H9 (cell line): ENCODE results near the gene MAD1L1. TPM values are rescaled to one million over a fixed set of nuclear protein-coding genes. Genes with fewer than 3 reads are reported as not detected.

ENCODE experiments used
- DNase-seq: peaks from one replicate; pipeline ENCODE4 v3.0.0-alpha.2; 2017
- H2AFZ ChIP-seq: one replicate; pipeline ENCODE4 v1.6.1; 2013; ENCODE audit warnings: mild to moderate bottlenecking, low read length, control low read depth, moderate library complexity
- H2AK5ac ChIP-seq: 2 replicates; pipeline ENCODE4 v1.6.1; 2013; ENCODE audit warnings: low read length, control low read depth, mixed read lengths; ENCODE audit not compliant: insufficient read length
- H2BK120ac ChIP-seq: one replicate; pipeline ENCODE4 v1.6.1; 2013; ENCODE audit warnings: low read depth, mild to moderate bottlenecking, low read length, control low read depth, inconsistent platforms; ENCODE audit not compliant: poor library complexity, severe bottlenecking
- H2BK12ac ChIP-seq: 2 replicates; pipeline ENCODE4 v1.6.1; 2013; ENCODE audit warnings: low read length, control low read depth, mixed read lengths, low read depth; ENCODE audit not compliant: insufficient read length
- H2BK15ac ChIP-seq: 2 replicates; pipeline ENCODE4 v1.6.1; 2013; ENCODE audit warnings: low read depth, low read length, control low read depth
- H2BK20ac ChIP-seq: one replicate; pipeline ENCODE4 v1.6.1; 2013; ENCODE audit warnings: low read depth, mild to moderate bottlenecking, low read length, control low read depth, inconsistent platforms; ENCODE audit not compliant: poor library complexity, severe bottlenecking
- H2BK5ac ChIP-seq: 2 replicates; pipeline ENCODE4 v1.6.1; 2013; ENCODE audit warnings: low read length, control low read depth, mixed read lengths; ENCODE audit not compliant: insufficient read length
- H3K14ac ChIP-seq: 2 replicates; pipeline ENCODE4 v1.6.1; 2013; ENCODE audit warnings: low read length, control low read depth; ENCODE audit not compliant: insufficient read depth
- H3K18ac ChIP-seq: 2 replicates; pipeline ENCODE4 v1.6.1; 2013; ENCODE audit warnings: low read depth, mild to moderate bottlenecking, mixed read lengths, low read length, control low read depth; ENCODE audit not compliant: insufficient read length
- H3K23ac ChIP-seq: 2 replicates; pipeline ENCODE4 v1.6.1; 2013; ENCODE audit warnings: low read length, control low read depth, mixed read lengths, low read depth; ENCODE audit not compliant: insufficient read length
- H3K23me2 ChIP-seq: 2 replicates; pipeline ENCODE4 v1.6.1; 2013; ENCODE audit warnings: low read depth, mild to moderate bottlenecking, mixed read lengths, low read length, control low read depth; ENCODE audit not compliant: insufficient read length, poor library complexity, severe bottlenecking
- H3K27ac ChIP-seq: 2 replicates; pipeline ENCODE4 v1.5.1; 2013; ENCODE audit warnings: low read length, control low read depth, mixed read lengths, low read depth; ENCODE audit not compliant: insufficient read length
- H3K27me3 ChIP-seq: 2 replicates; pipeline ENCODE4 v1.6.1; 2013; ENCODE audit warnings: low read length, control low read depth, inconsistent platforms; ENCODE audit not compliant: insufficient read depth
- H3K4ac ChIP-seq: 2 replicates; pipeline ENCODE4 v1.6.1; 2013; ENCODE audit warnings: low read depth, mild to moderate bottlenecking, control low read depth, inconsistent platforms, low read length, moderate library complexity
- H3K4me1 ChIP-seq: 2 replicates; pipeline ENCODE4 v1.6.1; 2013; ENCODE audit warnings: low read length, control low read depth, inconsistent platforms; ENCODE audit not compliant: insufficient read depth
- H3K4me2 ChIP-seq: 2 replicates; pipeline ENCODE4 v1.6.1; 2013; ENCODE audit warnings: low read length, control low read depth, mixed read lengths; ENCODE audit not compliant: insufficient read length, insufficient read depth
- H3K56ac ChIP-seq: 2 replicates; pipeline ENCODE4 v1.6.1; 2013; ENCODE audit warnings: low read depth, mild to moderate bottlenecking, mixed read lengths, low read length, control low read depth; ENCODE audit not compliant: insufficient read length
- H3K79me1 ChIP-seq: 2 replicates; pipeline ENCODE4 v1.6.1; 2013; ENCODE audit warnings: low read depth, mild to moderate bottlenecking, moderate library complexity, low read length, control low read depth, inconsistent platforms; ENCODE audit not compliant: insufficient read depth, poor library complexity, severe bottlenecking
- H3K79me2 ChIP-seq: 2 replicates; pipeline ENCODE4 v1.6.1; 2013; ENCODE audit warnings: low read length, control low read depth, inconsistent platforms; ENCODE audit not compliant: insufficient read depth
- H3K9ac ChIP-seq: 2 replicates; pipeline ENCODE4 v1.6.1; 2013; ENCODE audit warnings: low read length, control low read depth, mixed read lengths; ENCODE audit not compliant: insufficient read length; ENCODE audit errors: extremely low read depth
- H3K9me3 ChIP-seq: one replicate; pipeline ENCODE4 v1.6.1; 2013; ENCODE audit warnings: low read depth, low read length, inconsistent platforms; ENCODE audit not compliant: control insufficient read depth
- H3T11ph ChIP-seq: one replicate; pipeline ENCODE4 v1.6.1; 2013; ENCODE audit warnings: mild to moderate bottlenecking, low read length, control low read depth, inconsistent platforms
- H4K20me1 ChIP-seq: one replicate; pipeline ENCODE4 v1.6.1; 2013; ENCODE audit not compliant: control insufficient read depth, insufficient read length, insufficient read depth
- H4K5ac ChIP-seq: 2 replicates; pipeline ENCODE4 v1.6.1; 2013; ENCODE audit warnings: low read depth, mild to moderate bottlenecking, mixed read lengths, low read length, control low read depth; ENCODE audit not compliant: insufficient read length
- H4K8ac ChIP-seq: replicated peaks from 2 replicates; pipeline ENCODE4 v1.6.1; 2013; ENCODE audit warnings: low read length, control low read depth, mixed read lengths, low read depth; ENCODE audit not compliant: insufficient read length
- H4K91ac ChIP-seq: 2 replicates; pipeline ENCODE4 v1.6.1; 2013; ENCODE audit warnings: low read depth, mild to moderate bottlenecking, moderate library complexity, mixed read lengths, low read length, control low read depth; ENCODE audit not compliant: insufficient read length
- H3K27ac Mint-ChIP-seq, 3 experiments: 2 replicates in 2 of 3; 3 replicates in 1 of 3; pipeline ENCODE4 v1.8.0; 2020 to 2021; ENCODE audit warnings: mixed read lengths in 3 of 3, mild to moderate bottlenecking in 1 of 3, moderate library complexity in 1 of 3
- H3K27me3 Mint-ChIP-seq: 2 replicates; pipeline ENCODE4 v1.8.0; 2021; ENCODE audit warnings: low read depth, mild to moderate bottlenecking, moderate library complexity, mixed read lengths
- H3K36me3 Mint-ChIP-seq, 3 experiments: 2 replicates in 2 of 3; 3 replicates in 1 of 3; pipeline ENCODE4 v1.8.0; 2020 to 2021; ENCODE audit warnings: low read depth in 3 of 3, mixed read lengths in 3 of 3; ENCODE audit not compliant: insufficient read depth in 1 of 3
- H3K4me1 Mint-ChIP-seq, 2 experiments: 2 replicates each; pipeline ENCODE4 v1.8.0; 2020; ENCODE audit warnings: mixed read lengths in 2 of 2
- H3K4me3 Mint-ChIP-seq, 2 experiments: 2 replicates in 1 of 2; 3 replicates in 1 of 2; pipeline ENCODE4 v1.8.0; 2020 to 2021; ENCODE audit warnings: mild to moderate bottlenecking in 2 of 2, mixed read lengths in 2 of 2, moderate library complexity in 1 of 2
- H3K9me3 Mint-ChIP-seq, 2 experiments: 2 replicates in 1 of 2; 3 replicates in 1 of 2; pipeline ENCODE4 v1.8.0; 2020; ENCODE audit warnings: mild to moderate bottlenecking in 2 of 2, mixed read lengths in 2 of 2, moderate library complexity in 1 of 2
- WGBS: extraction: QIAGEN DNeasy Blood & Tissue Kit; methylation state at CpG from one replicate; pipeline ENCODE4 v1.1.7; 2013; ENCODE audit warnings: missing lambda C conversion rate, low lambda C conversion rate, mixed read lengths; ENCODE audit not compliant: insufficient read length; ENCODE audit errors: extremely low coverage; 5-methylcytosine and 5-hydroxymethylcytosine counted together
- total RNA-seq: library from RNA; stranded (reverse); gene quantifications from 2 replicates; pipeline ENCODE4 v1.2.1, GENCODE V29; 2021
- TF ChIP-seq, protein P1 (sequence below): fragments of 200-600 bp; sonication (generic); conservative IDR thresholded peaks from 3 replicates; pipeline ENCODE4 v1.8.0; 2021; ENCODE audit warnings: antibody characterized with exemption, mild to moderate bottlenecking

MAD1L1 gene
- total RNA-seq, 1 experiment from 2014 or later: 39.0 TPM

GRCh38 chr7:2002561-2003450, 229.9 kb downstream of the MAD1L1 start:
- Histone ChIP-seq H3K18ac (no peak overlapping the region), H3K4me1 (no peaks in the 10 kb centered on the region), H3K9me3 (no peaks in the 10 kb centered on the region), H3K23me2 (no peaks in the 10 kb centered on the region), H2AK5ac (no peak overlapping the region), H3K27ac (no peak overlapping the region), H4K91ac (no peak overlapping the region), H3K56ac (no peak overlapping the region), H2BK12ac (no peak overlapping the region), H3K27me3 (no peaks in the 10 kb centered on the region), H3K14ac (no peak overlapping the region; the same call in 1 of the 2 replicates), H4K8ac (no peak overlapping the region), H3T11ph (no peak overlapping the region), H3K79me2 (no peaks in the 10 kb centered on the region), H2BK20ac (no peak overlapping the region), H4K5ac (no peak overlapping the region), H3K4ac (no peak overlapping the region), H3K79me1 (no peaks in the 10 kb centered on the region), H2AFZ (no peak overlapping the region), H3K9ac (no peak overlapping the region), H2BK5ac (no peak overlapping the region), H3K23ac (no peak overlapping the region), H2BK15ac (no peak overlapping the region), H2BK120ac (no peak overlapping the region), H4K20me1 (no peaks in the 10 kb centered on the region), H3K4me2 (no peak overlapping the region)
- Mint-ChIP-seq H3K4me1 (peaks cover 0 to 4% of the 10 kb centered on the region in 2 experiments; a peak in 1 of 4 replicates), H3K27me3 (no peaks in the 10 kb centered on the region), H3K27ac (peak overlapping the region; percentile 43 to 91 (median 79); a peak in 5 of 7 replicates), H3K4me3 (no peak overlapping the region), H3K36me3 (no peaks in the 10 kb centered on the region), H3K9me3 (no peaks in the 10 kb centered on the region)
- TF ChIP-seq, protein P1, sequence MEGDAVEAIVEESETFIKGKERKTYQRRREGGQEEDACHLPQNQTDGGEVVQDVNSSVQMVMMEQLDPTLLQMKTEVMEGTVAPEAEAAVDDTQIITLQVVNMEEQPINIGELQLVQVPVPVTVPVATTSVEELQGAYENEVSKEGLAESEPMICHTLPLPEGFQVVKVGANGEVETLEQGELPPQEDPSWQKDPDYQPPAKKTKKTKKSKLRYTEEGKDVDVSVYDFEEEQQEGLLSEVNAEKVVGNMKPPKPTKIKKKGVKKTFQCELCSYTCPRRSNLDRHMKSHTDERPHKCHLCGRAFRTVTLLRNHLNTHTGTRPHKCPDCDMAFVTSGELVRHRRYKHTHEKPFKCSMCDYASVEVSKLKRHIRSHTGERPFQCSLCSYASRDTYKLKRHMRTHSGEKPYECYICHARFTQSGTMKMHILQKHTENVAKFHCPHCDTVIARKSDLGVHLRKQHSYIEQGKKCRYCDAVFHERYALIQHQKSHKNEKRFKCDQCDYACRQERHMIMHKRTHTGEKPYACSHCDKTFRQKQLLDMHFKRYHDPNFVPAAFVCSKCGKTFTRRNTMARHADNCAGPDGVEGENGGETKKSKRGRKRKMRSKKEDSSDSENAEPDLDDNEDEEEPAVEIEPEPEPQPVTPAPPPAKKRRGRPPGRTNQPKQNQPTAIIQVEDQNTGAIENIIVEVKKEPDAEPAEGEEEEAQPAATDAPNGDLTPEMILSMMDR: no peak
- WGBS: no CpG with 5 or more reads among the region's 21 CpGs
- peak; percentile 19 for DNase-seq
